GM18520 (cell line): Measurements from ENCODE around the gene BCAS1.
"Not testable (repeated sequence)": the region's sequence is repeated elsewhere in the genome, so short reads cannot be mapped to it uniquely, and the experiment has no call there.

ENCODE experiments used
- ATAC-seq: cut with Tn5 transposase; IDR thresholded peaks from one replicate; pipeline ENCODE4 v1.9.1; 2021; ENCODE audit not compliant: unreplicated experiment

Gene BCAS1

DNA sequence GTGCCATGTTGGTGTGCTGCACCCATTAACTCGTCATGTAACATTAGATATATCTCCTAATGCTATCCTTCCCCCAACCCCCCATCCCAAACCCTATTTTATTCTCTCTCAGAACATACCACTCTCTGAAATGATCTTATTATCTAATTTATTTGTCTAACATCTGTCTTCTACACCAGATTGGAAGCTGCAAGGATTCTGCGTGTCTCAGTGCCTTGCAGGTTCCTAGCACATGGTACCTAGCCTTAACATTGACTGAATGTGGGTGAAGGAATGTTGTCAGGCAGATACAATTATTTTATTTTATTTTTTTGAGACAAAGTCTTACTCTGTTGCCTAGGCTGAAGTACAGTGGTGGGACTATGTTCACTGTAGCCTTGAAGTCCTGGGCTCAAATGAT is 124.9 kb downstream of the BCAS1 start:
- no peak for ATAC-seq

DNA sequence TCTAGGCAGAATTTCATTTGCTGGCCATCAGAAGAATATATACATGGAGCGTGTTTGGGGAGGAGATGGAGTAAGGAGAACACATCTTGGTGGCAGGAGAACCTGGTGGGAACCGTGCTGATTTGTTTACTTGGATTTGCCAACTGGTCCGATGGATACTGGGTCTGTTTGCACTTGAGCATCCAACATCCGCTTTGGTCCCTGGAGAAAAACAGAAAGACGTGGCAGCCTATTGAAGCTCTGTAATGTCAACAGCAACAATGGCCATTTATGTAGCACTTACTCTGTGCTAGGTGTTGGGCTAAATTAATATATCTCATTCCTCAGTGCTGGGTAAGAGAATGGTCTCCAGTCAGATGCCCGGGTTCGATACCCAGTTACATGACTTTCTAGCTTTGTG is 125.6 kb downstream of the BCAS1 start:
- no peak for ATAC-seq

GRCh38 chr20:53943522-53944291 is 126.7 kb downstream of the BCAS1 start:
- no peak for ATAC-seq

DNA sequence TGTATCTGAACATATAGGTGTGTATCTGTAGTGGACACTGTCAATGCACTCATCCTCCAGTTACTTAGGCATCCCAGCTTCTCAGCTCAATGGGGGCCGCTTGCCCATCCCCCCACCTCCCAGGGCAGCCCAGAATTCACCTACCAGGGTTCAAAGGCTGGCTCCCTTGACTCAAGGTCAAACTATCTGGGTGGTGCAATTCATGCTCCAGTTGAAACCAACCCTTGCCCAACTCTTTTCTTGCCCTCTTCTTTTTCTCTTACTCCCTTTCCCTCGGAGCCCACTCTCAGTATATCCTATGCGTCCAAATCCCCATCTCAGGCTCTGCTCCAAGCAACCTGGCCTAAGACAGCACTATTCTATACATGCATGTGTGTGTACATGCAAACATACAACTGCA is 127.4 kb downstream of the BCAS1 start:
- ATAC-seq: no peak

- ATAC-seq: no peak
Observed at GRCh38 chr20:53942472-53942816, 128.0 kb downstream of the BCAS1 start.

DNA sequence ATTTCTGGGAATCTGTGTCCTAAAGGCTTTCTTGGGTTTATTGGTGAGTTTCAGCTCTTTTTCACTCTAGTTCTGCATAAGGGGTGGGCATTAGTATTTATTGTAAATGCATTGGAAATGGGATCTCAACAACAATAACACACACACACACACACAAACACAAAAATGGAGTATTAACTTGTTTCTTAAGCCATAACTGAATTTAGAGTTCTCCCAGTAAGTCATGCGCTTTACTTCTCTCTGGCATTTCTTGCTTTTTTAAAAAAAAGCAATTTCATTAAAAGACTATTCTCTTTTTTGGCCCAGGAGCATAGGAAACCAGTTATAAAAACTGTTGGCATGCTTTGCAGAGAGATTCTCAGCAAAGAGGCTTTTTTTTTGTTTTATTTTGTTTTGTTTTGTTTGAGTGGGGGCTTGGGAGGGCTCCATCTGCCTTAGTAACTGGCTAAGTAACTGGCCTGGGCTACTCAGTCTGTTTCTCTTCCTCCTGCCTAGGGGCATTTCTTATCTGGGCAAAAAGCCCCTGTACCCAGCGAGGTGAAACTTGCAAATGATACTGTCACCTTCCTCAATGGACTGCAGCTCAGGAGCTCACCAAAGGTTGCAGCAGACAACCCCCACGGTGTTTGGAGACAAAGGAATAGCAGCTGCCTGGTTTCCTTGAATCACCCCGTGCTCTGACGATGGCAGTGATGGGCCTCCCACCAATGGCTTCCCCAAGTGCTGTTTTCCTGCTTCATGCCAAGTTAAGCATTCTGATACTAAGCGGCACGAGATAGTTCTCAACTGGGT is 128.5 kb downstream of the BCAS1 start:
- ATAC-seq: peak; percentile 33

DNA sequence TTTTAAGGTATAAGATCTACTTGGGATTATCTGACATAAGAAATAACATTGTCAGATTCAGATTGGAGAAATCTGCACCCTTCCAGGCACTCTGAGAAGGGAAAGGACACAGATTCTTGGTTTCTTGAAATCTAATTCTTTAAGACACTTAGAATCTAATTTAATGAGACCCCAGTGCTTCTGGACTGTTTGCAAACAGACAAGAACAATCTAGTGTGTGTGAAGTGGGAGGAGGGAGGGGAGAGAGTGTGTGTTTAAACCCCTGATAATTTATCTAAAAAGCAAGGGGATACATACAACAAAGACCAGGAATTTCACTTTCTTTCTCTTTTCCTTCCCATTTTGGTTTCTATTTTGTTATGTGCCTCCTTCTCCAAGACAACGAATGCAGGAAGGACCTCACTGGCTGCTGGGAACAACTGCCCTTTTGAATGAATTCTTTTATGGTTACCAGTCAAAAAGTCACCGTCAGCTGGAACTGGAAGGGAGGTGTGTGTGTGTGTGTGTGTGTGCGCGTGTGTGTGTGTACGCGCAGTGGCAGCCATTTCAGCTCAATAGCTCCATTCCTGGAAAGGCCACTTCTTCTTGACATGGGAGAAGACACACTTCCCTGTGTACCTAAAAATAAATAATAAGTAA is 129.4 kb downstream of the BCAS1 start:
- ATAC-seq: no peak

- no peak for ATAC-seq
Observed at GRCh38 chr20:53940360-53940702, 130.1 kb downstream of the BCAS1 start.

DNA sequence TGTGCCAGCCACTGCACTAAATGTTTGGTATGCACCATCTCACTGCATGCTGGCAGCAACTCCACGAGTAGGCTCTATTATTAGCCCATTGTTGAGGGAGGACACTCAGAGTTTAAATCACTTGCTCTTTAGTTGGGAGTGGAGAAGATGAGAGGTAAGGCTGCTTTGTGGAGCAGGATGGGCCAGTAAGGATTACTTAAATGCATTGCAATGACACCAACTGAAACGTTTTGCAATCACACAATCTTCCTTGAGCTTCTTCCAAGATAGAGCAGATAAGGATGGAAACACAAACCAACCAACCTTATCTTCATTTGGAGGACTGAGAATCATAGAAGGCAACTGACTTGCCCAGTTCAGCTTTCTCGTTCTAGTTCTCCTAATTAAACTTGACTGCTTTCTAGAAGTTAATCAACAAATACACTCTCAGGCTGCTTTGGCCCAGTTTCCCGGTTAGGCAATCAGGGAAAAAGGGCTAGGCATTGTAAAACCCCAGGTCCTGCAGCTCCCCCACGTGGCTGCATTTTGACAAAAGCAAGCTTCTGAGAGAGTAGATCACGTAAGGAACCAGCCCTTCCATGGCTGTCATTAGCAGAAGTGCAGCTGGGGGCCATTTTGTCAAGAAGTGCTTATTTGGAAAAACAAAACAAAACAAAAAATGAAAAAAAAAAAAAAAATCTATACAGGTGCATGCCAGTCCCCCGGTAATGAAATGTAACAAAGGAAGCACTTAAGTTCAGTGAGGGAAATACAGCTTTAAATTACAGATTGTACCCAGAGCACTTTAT is 130.6 kb downstream of the BCAS1 start:
- peak; percentile 45 for ATAC-seq

DNA sequence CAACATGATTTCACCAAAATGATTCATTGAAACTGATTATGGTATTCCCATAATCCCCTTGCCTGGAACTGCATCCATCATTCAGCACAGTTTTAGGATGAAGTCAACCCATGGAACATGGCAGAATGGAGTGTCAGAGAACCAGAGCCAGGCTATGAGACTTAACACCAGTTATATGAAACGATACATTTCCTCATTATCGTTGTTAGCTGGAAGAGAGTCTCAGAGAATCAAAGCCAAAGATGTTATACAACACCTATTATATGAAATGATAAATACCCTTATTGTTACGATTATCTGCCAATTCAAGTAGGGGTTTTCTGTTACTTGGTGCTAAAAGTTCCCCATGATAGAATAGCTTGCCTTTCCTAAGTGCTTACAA is 131.2 kb downstream of the BCAS1 start:
- no peak for ATAC-seq

DNA sequence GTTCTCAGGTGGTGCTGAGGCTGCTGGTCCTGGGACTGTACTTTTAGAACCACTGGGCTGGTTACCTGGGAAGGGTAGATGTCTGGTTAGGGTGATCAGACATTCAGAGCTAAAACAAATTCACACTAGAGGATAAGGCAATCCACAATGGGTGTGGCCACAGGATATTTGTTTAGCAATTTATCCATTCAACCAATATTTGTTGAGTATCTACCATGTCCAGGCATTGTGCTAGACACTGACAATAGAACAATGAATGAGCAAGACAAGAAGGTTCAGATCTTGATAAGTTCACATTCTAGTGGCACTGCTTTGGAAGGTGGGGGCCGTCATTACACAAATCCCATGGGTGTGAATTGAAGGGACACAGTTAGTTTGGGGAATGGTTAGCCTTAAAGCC is 131.7 kb downstream of the BCAS1 start:
- no peak for ATAC-seq

GRCh38 chr20:53937929-53938367 is 132.4 kb downstream of the BCAS1 start:
- no peak for ATAC-seq

DNA sequence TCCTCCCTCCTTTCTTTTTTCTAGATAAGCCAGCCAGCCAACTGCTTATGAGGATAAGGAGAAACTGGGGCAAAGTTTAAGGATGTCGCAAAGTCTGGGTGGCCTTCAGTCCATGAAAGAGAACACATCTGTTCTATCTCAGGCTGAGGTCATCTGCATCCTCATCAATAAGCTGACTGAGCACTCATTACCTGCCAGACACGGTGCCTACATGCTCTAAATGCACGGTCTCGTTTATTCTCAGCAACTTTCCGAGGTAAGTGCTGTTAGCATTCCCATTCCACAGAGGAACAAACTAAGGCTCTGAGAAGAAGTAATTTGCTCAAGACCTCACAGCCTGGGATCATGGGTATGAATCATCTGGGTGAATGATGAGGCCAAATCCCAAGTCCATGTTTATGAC is 133.1 kb downstream of the BCAS1 start:
- no peak for ATAC-seq

GRCh38 chr20:53935344-53936084 is 134.9 kb downstream of the BCAS1 start:
- ATAC-seq: no peak

GRCh38 chr20:53934421-53935343 is 135.7 kb downstream of the BCAS1 start:
- no peak for ATAC-seq

DNA sequence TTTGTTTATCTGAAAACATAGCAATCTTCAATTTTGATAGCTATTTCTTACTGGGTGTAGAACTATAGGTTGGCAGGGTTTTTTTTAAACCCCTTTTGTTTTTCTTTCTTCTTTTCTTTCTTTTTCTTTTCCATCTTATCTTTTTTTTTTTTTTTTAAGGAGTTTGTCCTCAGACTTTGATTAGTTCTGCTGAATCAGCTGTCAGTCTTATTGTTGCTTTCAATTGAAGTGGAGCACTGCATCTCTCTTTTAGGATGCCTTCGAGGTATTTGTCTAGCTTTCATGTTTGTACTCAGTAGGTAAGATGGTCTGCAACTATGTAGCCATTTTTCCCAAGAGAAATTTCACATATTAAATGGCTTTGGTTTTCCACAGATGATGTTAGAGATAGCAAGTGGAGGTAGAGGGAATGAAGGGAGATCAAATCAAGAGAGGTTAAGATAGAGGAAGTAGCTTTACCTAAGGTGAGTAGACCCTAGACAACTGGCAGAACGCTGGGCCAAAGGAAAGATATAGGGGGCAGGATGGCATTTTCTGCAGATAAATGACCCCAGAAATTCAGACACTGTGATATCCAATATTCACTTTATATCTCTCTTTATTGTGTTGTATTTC is 137.1 kb downstream of the BCAS1 start:
- no peak for ATAC-seq

DNA sequence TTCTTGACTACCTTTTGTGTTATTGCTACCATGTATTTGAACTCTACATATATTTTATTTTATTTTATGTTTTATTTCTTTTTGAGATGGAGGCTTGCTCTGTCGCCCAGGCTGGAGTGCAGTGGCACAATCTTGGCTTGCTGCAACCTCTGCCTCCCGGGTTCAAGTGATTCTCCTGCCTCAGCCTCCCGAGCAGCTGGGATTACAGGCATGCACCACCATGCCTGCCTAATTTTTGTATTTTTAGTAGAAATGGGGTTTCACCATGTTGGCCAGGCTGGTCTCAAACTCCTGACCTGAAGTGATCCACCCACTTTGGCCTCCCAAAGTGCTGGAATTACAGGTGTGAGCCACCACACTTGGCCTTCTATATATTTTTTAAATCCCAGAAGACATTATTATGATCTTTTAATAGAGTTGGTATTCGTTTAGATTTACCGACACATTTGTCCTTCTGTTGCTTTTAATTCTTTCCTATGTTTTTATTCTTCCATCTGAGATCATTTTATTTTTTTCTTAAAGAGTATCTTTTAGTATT is 137.7 kb downstream of the BCAS1 start:
- ATAC-seq: not testable (repeated sequence)

GRCh38 chr20:53931597-53931996 is 138.8 kb downstream of the BCAS1 start:
- no peak for ATAC-seq
